Glomerular visceral epithelial cell (primary cell): ENCODE data around the gene CCDC57.

Experiments
- DNase-seq: peaks from one replicate; pipeline ENCODE4 v3.0.0-alpha.2; 2016; ENCODE audit errors: extremely low spot score

The CCDC57 gene

DNA sequence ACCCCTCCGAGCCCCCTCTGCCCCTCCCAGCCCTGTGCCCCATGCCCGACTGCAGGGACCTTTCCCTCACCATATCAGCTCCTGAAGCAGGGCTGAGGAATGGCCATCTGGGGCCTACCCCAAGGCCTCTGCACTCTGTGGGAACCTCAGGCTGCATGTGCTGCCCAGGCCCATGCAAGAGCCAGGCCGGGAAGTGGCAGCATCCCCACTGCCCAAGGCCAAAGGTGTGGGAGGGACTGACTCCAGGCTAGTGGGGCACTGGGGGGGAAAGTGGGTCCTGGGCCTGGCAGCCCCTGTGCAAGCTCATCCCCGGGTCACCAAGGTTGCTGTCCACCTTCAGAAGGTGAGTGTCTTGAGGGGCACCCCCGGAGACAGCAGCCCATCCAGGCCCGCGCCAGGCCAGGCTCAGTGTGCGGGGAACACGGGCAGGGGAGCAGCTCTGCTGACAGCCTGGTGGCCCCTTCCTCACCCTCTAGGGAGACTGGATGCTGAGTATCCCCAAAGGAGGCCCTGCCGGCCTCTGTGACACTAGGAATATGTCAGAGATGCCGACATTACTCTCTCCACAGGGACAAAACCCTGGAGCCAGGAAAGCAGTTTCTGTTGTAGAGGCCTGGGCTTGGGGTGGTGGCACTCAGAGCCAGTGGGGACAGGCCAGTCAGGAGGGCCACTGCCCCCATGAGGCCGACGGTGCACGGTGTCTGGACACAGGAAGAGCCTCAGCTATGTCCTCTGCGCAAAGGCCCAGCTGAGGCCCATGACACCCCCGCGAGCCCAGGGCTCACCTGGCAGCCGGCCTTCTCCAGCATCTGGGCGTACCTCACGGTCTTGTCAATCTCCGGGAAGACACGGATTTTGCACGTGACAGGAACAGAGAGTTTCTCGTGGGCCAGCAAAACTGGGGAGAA is 150.3 kb downstream of the CCDC57 start:
- no peak for DNase-seq

DNA sequence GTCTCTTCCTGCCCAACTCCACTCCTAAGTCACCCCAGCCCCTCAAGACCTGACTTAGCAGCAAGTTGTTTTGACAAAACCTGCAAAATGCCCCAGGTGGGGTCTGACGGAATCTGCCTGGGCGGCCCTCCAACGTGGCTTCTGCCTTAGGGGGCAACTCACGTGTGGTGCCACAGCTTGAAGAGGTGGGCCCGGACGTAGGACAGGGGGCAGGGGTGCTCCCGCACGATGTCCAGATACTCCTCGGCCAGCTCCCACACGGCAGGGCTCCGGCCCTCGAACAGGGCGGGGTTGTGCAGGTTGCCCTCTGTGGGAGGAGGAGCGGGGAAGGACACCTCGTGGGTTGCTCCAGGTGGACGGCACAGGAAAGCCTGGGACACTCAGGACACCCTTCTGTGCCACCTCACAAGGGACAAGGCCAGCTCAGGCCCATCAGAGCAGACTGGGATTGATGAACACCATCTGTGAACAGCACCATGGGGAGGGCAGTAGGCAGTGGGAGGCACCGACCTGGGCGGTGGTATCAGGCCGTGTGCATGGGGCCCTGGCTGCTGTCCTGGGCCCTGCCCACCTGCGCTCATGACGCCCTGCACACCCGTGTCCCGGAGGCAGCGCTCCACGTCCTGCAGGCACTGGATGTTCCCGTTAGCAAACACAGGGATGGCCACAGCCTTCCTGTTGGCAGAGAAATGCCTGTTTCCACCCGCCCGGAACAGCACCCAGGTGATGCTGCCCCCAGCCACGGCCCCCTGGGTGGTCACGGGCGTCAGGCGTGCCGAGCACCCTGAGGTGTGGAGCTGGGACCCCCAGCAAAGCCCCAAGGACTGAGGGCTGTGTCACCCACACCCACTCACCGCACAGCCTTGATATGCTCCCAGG is 151.4 kb downstream of the CCDC57 start:
- no peak for DNase-seq

GRCh38 chr17:82060614-82061013 is 152.0 kb downstream of the CCDC57 start:
- DNase-seq = no peak

GRCh38 chr17:82060001-82060380 is 152.7 kb downstream of the CCDC57 start:
- DNase-seq = no peak

- no peak for DNase-seq
Observed at GRCh38 chr17:82059272-82060000, 153.2 kb downstream of the CCDC57 start.

- DNase-seq = no peak
Observed at GRCh38 chr17:82058855-82059249, 153.8 kb downstream of the CCDC57 start.

- DNase-seq = no peak
Observed at GRCh38 chr17:82058230-82058854, 154.3 kb downstream of the CCDC57 start.

DNA sequence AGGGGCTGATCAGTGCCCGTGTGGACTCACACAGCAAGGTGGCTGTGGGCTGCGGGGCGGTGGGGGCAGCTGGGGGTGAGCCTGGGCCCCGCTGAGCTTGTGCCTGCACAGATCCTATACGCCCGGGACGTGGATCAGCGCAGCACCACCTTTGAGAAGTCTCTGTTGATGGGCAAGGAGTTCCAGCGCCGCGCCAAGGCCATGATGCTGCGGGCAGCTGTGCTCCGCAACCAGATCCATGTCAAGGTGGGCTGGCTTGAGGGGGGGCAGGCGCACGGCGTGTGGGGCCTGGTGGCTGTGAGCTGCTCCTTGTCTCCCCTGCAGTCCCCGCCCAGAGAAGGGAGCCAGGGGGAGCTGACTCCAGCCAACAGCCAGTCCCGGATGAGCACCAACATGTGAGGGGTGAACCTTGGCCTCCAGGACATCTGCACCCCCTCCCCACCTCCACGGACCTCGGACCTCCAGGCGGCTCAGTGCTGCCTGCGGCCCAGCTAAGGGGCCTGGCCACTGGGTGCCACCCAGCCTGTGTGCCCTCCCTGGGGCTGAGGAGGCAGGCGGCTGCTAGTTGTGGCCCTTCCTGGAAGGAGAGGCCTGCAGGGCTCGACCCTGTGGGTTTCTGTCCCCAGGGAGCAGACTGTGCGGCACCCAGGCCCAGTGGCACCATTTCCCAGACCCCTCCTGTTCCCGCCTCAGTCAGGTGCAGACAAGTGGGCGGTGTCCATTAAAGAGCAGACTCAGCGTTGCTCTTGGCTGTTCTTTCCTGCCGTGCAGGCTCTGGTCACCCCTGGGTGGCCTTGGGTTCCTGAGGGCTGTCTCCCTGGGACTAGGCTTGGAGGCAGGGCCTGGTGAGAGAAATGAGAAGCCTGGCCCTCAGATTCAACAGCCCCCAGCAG is 155.7 kb downstream of the CCDC57 start:
- DNase-seq = no peak

DNA sequence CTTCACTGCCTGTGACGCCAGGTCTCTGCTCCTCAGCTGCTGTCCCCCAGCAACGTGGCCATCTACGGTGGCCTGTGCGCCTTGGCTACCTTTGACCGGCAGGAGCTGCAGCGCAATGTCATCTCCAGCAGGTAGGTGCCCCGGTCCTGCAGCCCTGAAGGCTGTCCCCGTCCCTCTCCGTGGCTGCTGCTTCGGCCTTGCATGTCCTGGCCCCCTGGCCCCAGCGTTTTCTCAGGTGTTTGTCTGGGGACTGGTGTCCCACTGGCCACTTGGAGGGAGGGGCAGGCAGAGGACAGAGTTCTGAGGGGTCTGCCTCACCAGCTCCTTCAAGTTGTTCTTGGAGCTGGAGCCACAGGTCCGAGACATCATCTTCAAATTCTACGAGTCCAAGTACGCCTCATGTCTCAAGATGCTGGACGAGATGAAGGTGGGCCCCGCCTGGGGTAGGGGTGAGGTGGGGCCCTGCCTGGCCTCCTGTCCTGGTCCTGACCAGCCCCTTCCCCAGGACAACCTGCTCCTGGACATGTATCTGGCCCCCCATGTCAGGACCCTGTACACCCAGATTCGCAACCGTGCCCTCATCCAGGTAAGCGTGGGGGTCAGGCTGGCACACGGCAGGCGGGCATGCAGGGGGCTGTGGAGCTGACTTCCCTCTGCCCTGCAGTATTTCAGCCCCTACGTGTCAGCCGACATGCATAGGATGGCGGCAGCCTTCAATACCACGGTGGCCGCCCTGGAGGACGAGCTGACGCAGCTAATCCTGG is 156.5 kb downstream of the CCDC57 start:
- DNase-seq = no peak

GRCh38 chr17:82055023-82055964 is 157.3 kb downstream of the CCDC57 start:
- DNase-seq = no peak

- DNase-seq = no peak
Observed at GRCh38 chr17:82054351-82055022, 158.2 kb downstream of the CCDC57 start.

GRCh38 chr17:82053556-82054263 is 158.9 kb downstream of the CCDC57 start:
- DNase-seq = no peak

DNA sequence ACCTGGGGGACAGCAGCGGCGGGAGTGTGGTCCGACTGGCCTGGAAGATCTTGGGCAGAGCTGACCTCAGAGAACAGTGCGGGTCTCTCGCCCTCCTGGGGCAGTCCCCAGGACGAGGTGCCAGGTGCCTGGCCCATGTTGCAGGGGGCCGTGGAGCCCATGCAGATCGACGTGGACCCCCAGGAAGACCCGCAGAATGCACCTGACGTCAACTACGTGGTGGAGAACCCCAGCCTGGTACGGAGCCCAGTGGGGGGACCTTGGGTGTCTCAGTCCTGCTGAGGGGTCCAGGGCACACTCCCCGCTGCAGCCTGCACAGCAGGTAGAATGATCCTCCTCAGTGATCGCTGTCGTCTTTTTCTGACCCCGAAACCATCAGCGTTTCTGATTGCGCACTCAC is 159.5 kb downstream of the CCDC57 start:
- no peak for DNase-seq

- no peak for DNase-seq
Observed at GRCh38 chr17:82052638-82053059, 160.0 kb downstream of the CCDC57 start.

DNA sequence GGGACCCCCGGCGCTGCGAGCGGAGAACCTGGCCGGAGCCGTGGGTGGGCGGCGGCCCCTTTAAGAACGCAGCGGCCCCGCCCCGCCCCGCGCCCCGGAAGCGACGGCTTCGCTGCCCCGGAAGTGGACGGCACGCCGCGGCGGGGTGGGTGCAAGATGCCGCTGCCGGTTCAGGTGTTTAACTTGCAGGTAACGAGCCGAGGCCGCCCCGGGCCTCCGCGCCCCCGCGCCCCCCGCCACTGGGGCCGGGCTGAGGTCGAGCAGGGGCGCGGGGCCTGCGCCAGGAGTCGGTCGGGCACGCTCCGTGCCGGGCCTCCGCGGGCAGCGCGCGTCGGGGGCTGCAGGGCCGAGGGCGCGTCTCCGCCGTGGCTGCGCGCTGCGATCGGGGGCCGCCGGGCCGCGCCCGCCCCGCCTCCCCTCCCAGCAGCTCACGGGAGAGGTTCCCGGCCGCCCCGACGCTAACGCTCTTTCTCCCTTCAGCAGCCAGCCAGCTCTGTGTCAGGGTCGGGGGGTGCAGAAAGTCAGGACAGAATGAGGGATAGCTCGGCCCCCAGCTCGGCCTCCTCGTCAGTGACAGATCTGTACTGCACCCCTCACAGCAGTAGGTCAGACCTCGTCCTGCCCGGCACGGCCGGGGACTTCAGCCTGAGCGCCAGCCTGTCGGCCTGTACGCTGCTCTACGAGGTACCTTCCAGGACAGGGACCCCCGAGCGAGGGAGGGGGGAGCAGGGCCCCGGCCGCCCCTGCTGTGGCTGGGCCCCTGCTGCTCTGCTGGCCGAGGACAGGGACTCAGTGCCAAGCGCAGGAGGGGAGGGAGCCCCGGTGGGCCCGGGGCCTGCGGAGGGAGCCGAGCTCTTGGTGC is 160.6 kb downstream of the CCDC57 start, which contains the start of the genes GPS1 and RFNG:
Gene GPS1 (plus strand): TSS at position 123 of the 862 bp plus-strand sequence. CDS start 34 bp downstream, at position 157.
Gene RFNG (minus strand): TSS at position 36 of the 862 bp plus-strand sequence. CDS start 45 bp downstream, outside the sequence.
- peak; percentile 66 for DNase-seq
